H1 (cell line): ENCODE data around the gene GRID1. TPM values are rescaled to one million over a fixed set of nuclear protein-coding genes. Genes with fewer than 3 reads are reported as not detected.

Source experiments
- CTCF ChIA-PET: fragments of 300-600 bp; sonication (Branson Sonifier 250); formaldehyde crosslinking; loops from one replicate; lab custom pipeline; 2021; ENCODE audit not compliant: partially characterized antibody; lab: Charles Lee
- POLR2A ChIA-PET: fragments of 300-600 bp; sonication (Branson Sonifier 250); formaldehyde crosslinking; loops from one replicate; lab custom pipeline; 2021; ENCODE audit warnings: inconsistent platforms; ENCODE audit not compliant: partially characterized antibody; lab: Charles Lee
- DNase-seq, 2 experiments: peaks; one replicate each; pipeline versions ENCODE4 v3.0.0 to v3.0.0-alpha.2; 2010 to 2022; ENCODE audit warnings: low spot score in 2 of 2, low read depth in 1 of 2, mixed read lengths in 1 of 2
- FAIRE-seq: peaks from 2 replicates; lab custom pipeline; 2011; peaks lifted over from hg19 to GRCh38; lab: Jason Lieb, UNC
- H2AFZ ChIP-seq: 2 replicates; pipeline ENCODE4 v1.8.1; 2012; ENCODE audit warnings: low read length, inconsistent platforms
- H2AK5ac ChIP-seq: 2 replicates; pipeline ENCODE4 v1.6.1; 2013; ENCODE audit warnings: low read depth, low read length
- H2BK120ac ChIP-seq: replicated peaks from 2 replicates; pipeline ENCODE3; 2013; ENCODE audit warnings: low read depth, low read length, inconsistent platforms
- H2BK12ac ChIP-seq: 2 replicates; pipeline ENCODE4 v1.6.1; 2013; ENCODE audit warnings: low read depth, low read length
- H2BK15ac ChIP-seq: 2 replicates; pipeline ENCODE4 v1.6.1; 2013; ENCODE audit warnings: low read length
- H2BK20ac ChIP-seq: 2 replicates; pipeline ENCODE4 v1.6.1; 2013; ENCODE audit warnings: low read length
- H2BK5ac ChIP-seq: 2 replicates; pipeline ENCODE4 v1.6.1; 2013; ENCODE audit warnings: low read depth, low read length
- H3K14ac ChIP-seq: 2 replicates; pipeline ENCODE4 v1.6.1; 2013; ENCODE audit warnings: inconsistent platforms; ENCODE audit not compliant: insufficient read length
- H3K18ac ChIP-seq: 2 replicates; pipeline ENCODE4 v1.6.1; 2013; ENCODE audit warnings: low read length; ENCODE audit errors: extremely low read depth
- H3K23ac ChIP-seq: 2 replicates; pipeline ENCODE4 v1.6.1; 2013; ENCODE audit warnings: inconsistent platforms; ENCODE audit not compliant: insufficient read length
- H3K23me2 ChIP-seq: 2 replicates; pipeline ENCODE4 v1.6.1; 2013; ENCODE audit warnings: low read depth, low read length
- H3K27ac ChIP-seq: 2 replicates; pipeline ENCODE4 v1.6.1; 2011; ENCODE audit warnings: low read depth, low read length, inconsistent platforms
- H3K27me3 ChIP-seq, 4 experiments: replicated peaks in 1 of 4; 1 replicate in 1 of 4; 2 replicates in 3 of 4; pipeline versions ENCODE4 v1.6.1 to v1.8.1; 2011 to 2013; ENCODE audit warnings: low read length in 3 of 4, mild to moderate bottlenecking in 3 of 4, inconsistent platforms in 2 of 4, mixed read lengths in 2 of 4, moderate library complexity in 1 of 4; ENCODE audit not compliant: control insufficient read depth in 3 of 4, insufficient read depth in 3 of 4; ENCODE audit errors: extremely low read depth in 1 of 4
- H3K36me3 ChIP-seq, 4 experiments: 2 replicates each; pipeline versions ENCODE4 v1.6.1 to v1.8.1; 2011 to 2013; ENCODE audit warnings: mild to moderate bottlenecking in 4 of 4, low read length in 3 of 4, moderate library complexity in 2 of 4, control low read depth in 1 of 4, inconsistent platforms in 1 of 4; ENCODE audit not compliant: insufficient read depth in 4 of 4, control insufficient read depth in 2 of 4
- H3K4ac ChIP-seq: replicated peaks from 2 replicates; pipeline ENCODE3; 2013; ENCODE audit warnings: low read length, low read depth, mixed read lengths, inconsistent platforms; ENCODE audit not compliant: insufficient read length
- H3K4me1 ChIP-seq, 4 experiments: replicated peaks in 1 of 4; 1 replicate in 1 of 4; 2 replicates in 3 of 4; pipeline versions ENCODE4 v1.6.1 to v1.8.1; 2011 to 2013; ENCODE audit warnings: low read length in 3 of 4, inconsistent platforms in 2 of 4, mixed read lengths in 1 of 4; ENCODE audit not compliant: insufficient read depth in 4 of 4, control insufficient read depth in 3 of 4
- H3K4me2 ChIP-seq, 2 experiments: 2 replicates each; pipeline versions ENCODE4 v1.6.1 to v1.8.1; 2011 to 2013; ENCODE audit warnings: low read depth in 2 of 2, low read length in 2 of 2, control low read depth in 1 of 2, inconsistent platforms in 1 of 2, mild to moderate bottlenecking in 1 of 2; ENCODE audit not compliant: insufficient read depth in 1 of 2
- H3K4me3 ChIP-seq, 4 experiments: fragments of 200-600, 300-600 bp in 1 of 4; sonication (generic), shearing (Covaris generic), sonication (Bioruptor Twin) in 1 of 4; 2 replicates each; pipeline versions ENCODE4 v1.5.1 to v1.8.1; 2011 to 2016; ENCODE audit warnings: low read length in 4 of 4, low read depth in 3 of 4, control low read depth in 2 of 4, inconsistent platforms in 2 of 4, mild to moderate bottlenecking in 2 of 4, mixed read lengths in 1 of 4, moderate library complexity in 1 of 4; ENCODE audit not compliant: insufficient read depth in 2 of 4; ENCODE audit errors: extremely low read depth in 1 of 4
- H3K56ac ChIP-seq: replicated peaks from 2 replicates; pipeline ENCODE3; 2013; ENCODE audit warnings: low read depth, mild to moderate bottlenecking, mixed read lengths, low read length, inconsistent platforms; ENCODE audit not compliant: insufficient read length
- H3K79me1 ChIP-seq: 2 replicates; pipeline ENCODE4 v1.6.1; 2013; ENCODE audit warnings: low read depth, low read length, control low read depth
- H3K79me2 ChIP-seq, 2 experiments: 2 replicates each; pipeline versions ENCODE4 v1.6.1 to v1.8.1; 2012 to 2013; ENCODE audit warnings: low read length in 2 of 2, mild to moderate bottlenecking in 2 of 2, inconsistent platforms in 1 of 2; ENCODE audit not compliant: insufficient read depth in 2 of 2, control insufficient read depth in 1 of 2
- H3K9ac ChIP-seq, 4 experiments: replicated peaks in 1 of 4; 1 replicate in 1 of 4; 2 replicates in 3 of 4; pipeline versions ENCODE4 v1.6.1 to v1.8.1; 2011 to 2013; ENCODE audit warnings: low read depth in 3 of 4, low read length in 3 of 4, control low read depth in 2 of 4, mild to moderate bottlenecking in 2 of 4, moderate library complexity in 2 of 4, inconsistent platforms in 1 of 4; ENCODE audit errors: extremely low read depth in 1 of 4
- H3K9me3 ChIP-seq, 2 experiments: 2 replicates each; pipeline versions ENCODE4 v1.6.1 to v1.8.1; 2012 to 2013; ENCODE audit warnings: mild to moderate bottlenecking in 2 of 2, moderate library complexity in 2 of 2, control low read depth in 1 of 2, inconsistent platforms in 1 of 2, low read depth in 1 of 2, low read length in 1 of 2, mixed read lengths in 1 of 2; ENCODE audit not compliant: insufficient read depth in 2 of 2
- H4K20me1 ChIP-seq, 2 experiments: replicated peaks in 1 of 2; 2 replicates each; pipeline versions ENCODE3 to v1.8.1; 2011 to 2013; ENCODE audit warnings: inconsistent platforms in 2 of 2, low read length in 2 of 2, mild to moderate bottlenecking in 1 of 2; ENCODE audit not compliant: insufficient read depth in 2 of 2, control insufficient read depth in 1 of 2
- H4K5ac ChIP-seq: 2 replicates; pipeline ENCODE4 v1.6.1; 2013; ENCODE audit warnings: low read length, low read depth, mixed read lengths, inconsistent platforms; ENCODE audit not compliant: insufficient read length
- H4K8ac ChIP-seq: 2 replicates; pipeline ENCODE4 v1.8.0; 2013; ENCODE audit warnings: mild to moderate bottlenecking, moderate library complexity, low read length, inconsistent platforms; ENCODE audit not compliant: insufficient read depth; ENCODE audit errors: extremely low read depth
- H4K91ac ChIP-seq: replicated peaks from 2 replicates; pipeline ENCODE3; 2013; ENCODE audit warnings: low read length, mixed read lengths, inconsistent platforms; ENCODE audit not compliant: insufficient read length
- EGR1 ChIP-seq: IDR thresholded peaks from 2 replicates; pipeline ENCODE4 v1.6.1; 2011; ENCODE audit warnings: low read depth, low read length, borderline replicate concordance
- JUN ChIP-seq: IDR thresholded peaks from 2 replicates; pipeline ENCODE4 v1.6.1; 2011; ENCODE audit warnings: low read depth, mild to moderate bottlenecking, improper control_type of control experiment, low read length
- KDM5A ChIP-seq: fragments of 200-600 bp; IDR thresholded peaks from 2 replicates; pipeline ENCODE4 v1.7.1; 2012; ENCODE audit warnings: mild to moderate bottlenecking, low read length, inconsistent platforms, mixed read lengths
- MAFK ChIP-seq: IDR thresholded peaks from 2 replicates; pipeline ENCODE4 v1.6.1; 2012; ENCODE audit warnings: low read depth, mild to moderate bottlenecking, improper control_type of control experiment, low read length
- PHF8 ChIP-seq: fragments of 200-600 bp; sonication (generic); conservative IDR thresholded peaks from 2 replicates; pipeline ENCODE4 v1.7.1; 2012; ENCODE audit warnings: low read depth, mild to moderate bottlenecking, inconsistent platforms, low read length, moderate library complexity
- RFX5 ChIP-seq: IDR thresholded peaks from 2 replicates; pipeline ENCODE4 v1.6.1; 2011; ENCODE audit warnings: low read depth, low read length, improper control_type of control experiment, borderline replicate concordance
- SIX5 ChIP-seq: IDR thresholded peaks from 2 replicates; pipeline ENCODE4 v1.6.1; 2011; ENCODE audit warnings: mild to moderate bottlenecking, low read depth, low read length
- SUZ12 ChIP-seq: fragments of 200-600 bp; sonication (generic); IDR thresholded peaks from 2 replicates; pipeline ENCODE4 v1.6.1; 2012; ENCODE audit warnings: mild to moderate bottlenecking, inconsistent platforms, low read length, moderate library complexity, mixed read lengths
- TCF12 ChIP-seq: IDR thresholded peaks from 2 replicates; pipeline ENCODE4 v1.6.1; 2011; ENCODE audit warnings: low read depth, mild to moderate bottlenecking, low read length
- WGBS, 2 experiments: shearing (Covaris generic) in 1 of 2; methylation state at CpG; one replicate each; pipeline versions ENCODE4 v1.1.6 to v1.1.7; 2013 to 2015; ENCODE audit warnings: low lambda C conversion rate in 2 of 2, mixed read lengths in 2 of 2, inconsistent platforms in 1 of 2, low coverage in 1 of 2, missing lambda C conversion rate in 1 of 2; ENCODE audit not compliant: insufficient replicate concordance in 2 of 2, insufficient coverage in 1 of 2, insufficient read length in 1 of 2; ENCODE audit errors: extremely low coverage in 1 of 2, missing lambda C conversion rate in 1 of 2; 5-methylcytosine and 5-hydroxymethylcytosine counted together
- polyA plus RNA-seq, 7 experiments: library from polyadenylated mRNA; depleted of rRNA in 3 of 7; stranded (reverse) in 5 of 7; unstranded in 2 of 7; fragments of >200 nt in 5 of 7; fragments of 200-250 nt in 2 of 7; gene quantifications; 1 replicate in 5 of 7; 2 replicates in 1 of 7; 4 replicates in 1 of 7; pipeline versions ENCODE4 v1.2.1 to v1.2.3, GENCODE V29; 2011 to 2013; ENCODE audit warnings: missing spikeins in 2 of 7, mixed read lengths in 2 of 7
- total RNA-seq: library from RNA; stranded (reverse); fragmentation: NEBNext Ultra II Directional; extraction: Animal tissue kit (Norgen Biotek cat#: 25700); gene quantifications from 2 replicates; pipeline ENCODE4 v1.2.1, GENCODE V29; 2021
- TF ChIP-seq, protein P1 (sequence below): IDR thresholded peaks from 2 replicates; pipeline ENCODE4 v1.6.1; 2011; ENCODE audit warnings: low read depth, mild to moderate bottlenecking, low read length; ENCODE audit not compliant: insufficient read depth
- TF ChIP-seq, protein P2 (sequence below): IDR thresholded peaks from 2 replicates; pipeline ENCODE4 v1.6.1; 2011; ENCODE audit warnings: low read length, improper control_type of control experiment
- TF ChIP-seq, protein P3 (sequence below): IDR thresholded peaks from 2 replicates; pipeline ENCODE4 v1.6.1; 2012; ENCODE audit warnings: inconsistent platforms

Gene GRID1
- total and polyA plus RNA-seq, 2 of the 8 experiments (the other 6 are each of a cell fraction or from before 2014, with no cell fraction given): 0.22 to 0.30 TPM

DNA sequence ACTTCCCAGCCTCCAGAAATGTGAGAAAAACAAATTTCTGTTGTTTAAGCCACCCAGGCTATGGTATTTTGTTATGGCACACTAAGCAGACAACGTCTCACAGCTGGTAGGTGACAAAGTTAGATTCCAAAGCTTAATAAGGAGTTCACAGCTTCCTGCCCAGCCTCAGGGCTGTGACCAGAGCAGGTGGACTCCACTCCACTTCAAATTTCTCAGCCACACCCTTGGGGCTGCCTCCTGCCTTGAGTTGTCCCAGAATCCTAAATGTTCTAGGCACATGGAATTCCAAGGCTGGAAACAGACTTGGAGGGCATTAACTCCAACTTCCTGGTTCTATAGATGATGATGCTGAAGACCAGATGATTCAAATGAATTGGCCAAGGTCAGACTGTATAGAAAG lies 310.7 kb downstream of the GRID1 start:
- Histone ChIP-seq H3K9me3 (no peaks in the 10 kb centered on the region), H2BK120ac (no peak overlapping the region), H3K18ac (no peak overlapping the region), H2BK5ac (no peak overlapping the region), H3K23me2 (peaks cover 1% of the 10 kb centered on the region; the same call in 1 of the 2 replicates), H3K36me3 (no peaks in the 10 kb centered on the region), H3K4me1 (no peaks in the 10 kb centered on the region), H3K4me2 (no peak overlapping the region), H3K4ac (no peak overlapping the region), H3K9ac (no peak overlapping the region), H3K56ac (no peak overlapping the region), H3K79me2 (no peaks in the 10 kb centered on the region), H2BK20ac (no peak overlapping the region), H2BK15ac (no peak overlapping the region), H2AFZ (no peak overlapping the region), H3K79me1 (no peaks in the 10 kb centered on the region; the same call in 1 of the 2 replicates), H4K20me1 (no peaks in the 10 kb centered on the region), H3K23ac (no peak overlapping the region), H2BK12ac (no peak overlapping the region), H3K27ac (no peak overlapping the region), H4K91ac (no peak overlapping the region), H4K8ac (no peak overlapping the region), H3K4me3 (no peak overlapping the region), H2AK5ac (no peak overlapping the region), H3K27me3 (no peaks in the 10 kb centered on the region; a peak in 1 of 7 replicates), H4K5ac (no peak overlapping the region), H3K14ac (no peak overlapping the region)
- CTCF ChIA-PET: interaction anchor here (2.2 kb wide), 1 partner anchor 55 kb away, joined by 7 read pairs; no protein-coding TSS in a partner anchor
- DNase-seq: no peak
- WGBS, 2 experiments: 100% methylated on average over 1 of the region's 1 CpG; no CpG with 5 or more reads in 1 of the 2 experiments
- FAIRE-seq: no peak
- POLR2A ChIA-PET: no interaction called here
- TF ChIP-seq TCF12: no peak
- TF ChIP-seq, protein P1, sequence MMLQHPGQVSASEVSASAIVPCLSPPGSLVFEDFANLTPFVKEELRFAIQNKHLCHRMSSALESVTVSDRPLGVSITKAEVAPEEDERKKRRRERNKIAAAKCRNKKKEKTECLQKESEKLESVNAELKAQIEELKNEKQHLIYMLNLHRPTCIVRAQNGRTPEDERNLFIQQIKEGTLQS: no peak
- TF ChIP-seq PHF8: no peak
- TF ChIP-seq, protein P2, sequence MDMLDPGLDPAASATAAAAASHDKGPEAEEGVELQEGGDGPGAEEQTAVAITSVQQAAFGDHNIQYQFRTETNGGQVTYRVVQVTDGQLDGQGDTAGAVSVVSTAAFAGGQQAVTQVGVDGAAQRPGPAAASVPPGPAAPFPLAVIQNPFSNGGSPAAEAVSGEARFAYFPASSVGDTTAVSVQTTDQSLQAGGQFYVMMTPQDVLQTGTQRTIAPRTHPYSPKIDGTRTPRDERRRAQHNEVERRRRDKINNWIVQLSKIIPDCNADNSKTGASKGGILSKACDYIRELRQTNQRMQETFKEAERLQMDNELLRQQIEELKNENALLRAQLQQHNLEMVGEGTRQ: no peak
- TF ChIP-seq KDM5A: no peak
- TF ChIP-seq, protein P3, sequence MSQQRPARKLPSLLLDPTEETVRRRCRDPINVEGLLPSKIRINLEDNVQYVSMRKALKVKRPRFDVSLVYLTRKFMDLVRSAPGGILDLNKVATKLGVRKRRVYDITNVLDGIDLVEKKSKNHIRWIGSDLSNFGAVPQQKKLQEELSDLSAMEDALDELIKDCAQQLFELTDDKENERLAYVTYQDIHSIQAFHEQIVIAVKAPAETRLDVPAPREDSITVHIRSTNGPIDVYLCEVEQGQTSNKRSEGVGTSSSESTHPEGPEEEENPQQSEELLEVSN: no peak
- TF ChIP-seq JUN: no peak
- no peak for TF ChIP-seq EGR1
- TF ChIP-seq SIX5: no peak
- no peak for TF ChIP-seq MAFK
- no peak for TF ChIP-seq RFX5
- no peak for TF ChIP-seq SUZ12
